NK-92 treated with Interleukin-12 subunit alpha and Interleukin-12 subunit beta, amount 100 ng/mL, for 24 hours (cell line): ENCODE measurements around the gene SNRPF.
"Not testable (repeated sequence)": the region's sequence is repeated elsewhere in the genome, so short reads cannot be mapped to it uniquely, and the experiment has no call there.

ENCODE experiments used
- DNase-seq: peaks from one replicate; lab custom pipeline; 2025; lab: John Stamatoyannopoulos, UW

Gene SNRPF

GRCh38 chr12:95858451-95859343 is at the start of gene SNRPF:
Gene SNRPF, plus strand, starts transcription at chr12:95858952. Its CDS starts 122 bp downstream, at chr12:95859074.
- DNase-seq, result peak; percentile 80

DNA sequence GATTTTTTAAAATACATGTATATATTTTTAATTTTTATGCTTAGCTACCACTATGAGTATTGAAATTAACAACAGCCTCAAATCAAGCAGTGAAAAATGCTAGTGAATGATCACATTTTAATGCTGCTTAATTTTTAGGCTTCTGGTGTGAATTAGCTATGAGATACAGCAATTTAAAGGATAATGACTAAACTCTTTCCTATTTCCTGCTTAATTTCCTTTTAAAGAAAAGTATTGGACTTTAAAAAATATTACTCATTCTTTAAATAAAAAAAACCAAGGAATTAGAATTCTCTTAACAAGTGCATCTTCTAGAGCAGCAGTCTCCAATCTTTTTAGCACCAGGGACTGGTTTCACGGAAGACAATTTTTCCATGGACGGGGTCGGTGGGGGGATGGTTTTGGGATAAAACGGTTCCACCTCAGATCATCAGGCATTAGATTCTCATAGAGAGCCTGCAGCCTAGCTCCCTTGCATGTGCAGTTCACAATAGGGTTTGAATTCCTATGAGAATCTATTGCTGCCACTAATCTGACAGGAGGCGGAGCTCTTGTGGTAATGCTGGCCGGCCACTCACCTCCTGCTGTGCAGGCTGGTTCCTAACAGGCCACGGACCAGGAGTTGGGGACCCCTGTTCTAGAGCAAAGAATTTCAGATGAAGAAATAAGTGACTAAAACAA is 49.6 kb upstream of the SNRPF start:
- no peak for DNase-seq

- DNase-seq, result no peak
Measured at GRCh38 chr12:95810411-95810810, 48.3 kb upstream of the SNRPF start.

GRCh38 chr12:95812155-95812554 is 46.6 kb upstream of the SNRPF start:
- DNase-seq, result not testable (repeated sequence)

- DNase-seq, result no peak
Measured at GRCh38 chr12:95815632-95816212, 43.0 kb upstream of the SNRPF start.

GRCh38 chr12:95820096-95820703 is 38.6 kb upstream of the SNRPF start:
- no peak for DNase-seq

DNA sequence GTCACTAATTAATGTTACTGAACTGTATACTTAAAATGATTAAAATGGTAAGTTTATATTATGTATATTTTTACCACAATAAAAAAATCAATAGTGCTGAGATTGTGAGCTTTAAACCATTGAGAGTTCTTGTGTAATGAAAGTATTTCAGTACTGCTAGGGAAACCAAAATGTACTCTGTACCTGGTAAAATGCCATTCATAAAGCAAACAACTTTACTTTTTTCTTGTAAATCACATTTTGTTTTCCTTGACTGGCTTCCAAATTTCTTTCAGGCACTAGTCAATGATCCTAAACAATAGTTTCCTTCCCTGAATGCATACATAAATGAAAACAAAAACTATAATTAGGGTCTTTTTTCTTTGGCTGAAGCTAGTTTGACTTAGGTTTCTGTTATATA is 29.4 kb upstream of the SNRPF start:
- DNase-seq, result no peak

- DNase-seq, result no peak
Measured at GRCh38 chr12:95830335-95831089, 28.2 kb upstream of the SNRPF start.

DNA sequence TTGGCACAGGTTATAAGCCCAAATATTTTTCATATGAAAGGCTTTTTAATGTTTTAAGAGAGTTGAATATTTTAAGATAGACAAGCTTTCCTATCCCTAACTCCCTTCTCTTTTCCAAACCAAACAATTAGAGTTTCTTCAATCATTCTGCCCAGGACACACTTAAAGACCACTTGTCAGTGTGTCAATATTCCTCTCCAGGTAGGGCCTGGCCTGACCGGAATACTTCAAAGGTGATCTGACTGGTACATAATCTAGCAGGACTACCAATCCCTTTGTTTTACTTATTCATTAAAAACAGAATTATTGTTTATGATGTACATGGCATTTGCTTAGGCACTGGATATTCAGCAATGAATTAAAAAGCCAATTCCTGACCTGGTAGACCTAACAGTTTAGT is 24.2 kb upstream of the SNRPF start:
- DNase-seq, result no peak

- no peak for DNase-seq
Measured at GRCh38 chr12:95836185-95836609, 22.6 kb upstream of the SNRPF start.

GRCh38 chr12:95836630-95837239 is 22.0 kb upstream of the SNRPF start:
- DNase-seq, result no peak

DNA sequence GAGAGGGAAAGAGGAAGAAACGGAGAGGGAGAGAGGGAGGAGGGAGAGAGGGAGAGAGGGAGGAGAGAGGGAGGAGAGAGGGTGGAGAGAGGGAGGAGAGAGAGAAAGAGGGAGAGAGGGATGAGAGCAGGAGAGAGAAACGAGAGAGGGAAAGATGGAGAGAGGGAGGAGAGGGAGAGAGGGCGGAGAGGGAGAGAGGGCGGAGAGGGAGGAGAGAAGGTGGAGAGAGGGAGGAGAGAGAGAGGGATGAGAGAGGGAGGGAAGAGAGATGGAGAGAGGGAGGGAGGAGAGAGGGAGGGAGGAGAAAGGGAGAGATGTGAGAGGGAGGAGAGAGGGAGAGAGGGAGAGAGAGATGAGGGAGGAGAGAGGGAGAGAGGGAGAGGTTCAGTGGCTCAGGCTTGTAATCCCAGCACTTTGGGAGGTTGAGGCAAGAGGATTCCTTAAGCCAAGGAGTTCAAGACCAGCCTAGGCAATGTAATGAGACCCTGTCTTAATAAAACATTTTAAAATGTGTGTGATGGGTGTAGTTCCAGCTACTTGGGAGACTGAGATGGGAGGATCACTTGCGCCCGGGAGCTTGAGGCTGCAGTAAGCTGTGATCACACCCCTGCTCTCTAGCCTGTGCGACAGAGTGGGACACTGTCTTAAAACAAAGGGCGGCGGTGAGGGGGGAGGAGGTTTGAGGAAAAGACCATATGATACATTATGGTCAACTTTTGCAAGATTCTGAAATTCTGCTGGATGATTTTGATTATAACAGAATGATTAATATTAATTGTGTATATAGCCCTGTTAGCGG is 21.3 kb upstream of the SNRPF start:
- no peak for DNase-seq

GRCh38 chr12:95838125-95838524 is 20.6 kb upstream of the SNRPF start:
- no peak for DNase-seq

DNA sequence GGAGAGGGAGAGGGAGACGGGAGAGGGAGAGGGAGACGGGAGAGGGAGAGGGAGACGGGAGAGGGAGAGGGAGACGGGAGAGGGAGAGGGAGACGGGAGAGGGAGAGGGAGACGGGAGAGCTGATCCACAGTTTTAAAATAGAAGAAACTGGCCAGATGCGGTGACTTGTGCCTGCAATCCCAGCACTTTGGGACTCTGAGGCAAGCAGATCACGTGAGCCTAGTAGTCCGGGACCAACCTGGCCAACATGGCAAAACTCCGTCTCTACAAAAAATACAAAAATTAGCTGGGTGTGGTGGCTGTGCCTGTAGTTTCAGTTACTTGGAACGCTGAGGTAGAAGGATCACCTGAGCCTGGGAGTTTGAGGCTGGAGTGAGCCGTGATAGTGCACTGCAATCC is 16.3 kb upstream of the SNRPF start:
- not testable (repeated sequence) for DNase-seq

DNA sequence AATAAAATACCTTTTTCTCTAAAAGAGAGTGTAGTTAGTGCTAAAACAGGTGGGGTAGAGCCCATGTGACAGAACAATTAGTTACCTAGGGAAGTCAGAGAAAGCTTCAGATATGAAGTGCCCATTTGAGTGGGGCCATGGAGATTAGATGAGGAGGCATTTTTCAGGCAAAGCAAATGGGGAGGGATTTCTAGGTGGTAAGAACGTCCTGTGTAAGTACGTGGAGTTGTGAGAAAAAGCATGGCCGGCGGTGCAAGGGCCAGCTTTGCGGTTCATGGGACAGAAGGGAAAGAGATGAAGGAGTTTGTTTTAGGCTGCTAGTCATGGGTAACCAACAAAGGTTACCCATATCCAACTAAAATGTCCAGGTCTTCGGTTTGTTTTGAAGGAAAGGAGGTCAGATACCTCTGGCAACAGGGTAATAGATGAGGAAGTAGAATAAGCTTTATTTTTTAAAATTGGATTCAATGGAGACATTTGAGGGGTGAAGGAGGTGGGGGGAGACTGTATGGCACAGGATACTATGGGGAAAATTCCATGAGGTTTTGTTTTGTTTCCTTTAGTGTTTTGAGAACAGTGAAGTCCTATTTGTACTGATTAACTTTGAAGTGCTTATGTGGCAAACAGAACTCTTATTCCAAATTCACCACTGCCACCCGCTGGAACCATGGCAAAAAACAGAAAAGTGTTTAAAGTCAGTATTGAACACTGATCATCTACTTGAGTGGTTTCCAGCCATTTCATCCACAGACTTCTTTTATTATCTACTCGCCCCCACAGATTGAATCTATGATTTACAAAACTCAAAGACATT is 10.0 kb upstream of the SNRPF start:
- no peak for DNase-seq

GRCh38 chr12:95851606-95852005 is 7.1 kb upstream of the SNRPF start:
- no peak for DNase-seq

- DNase-seq, result no peak
Measured at GRCh38 chr12:95852133-95852532, 6.6 kb upstream of the SNRPF start.

DNA sequence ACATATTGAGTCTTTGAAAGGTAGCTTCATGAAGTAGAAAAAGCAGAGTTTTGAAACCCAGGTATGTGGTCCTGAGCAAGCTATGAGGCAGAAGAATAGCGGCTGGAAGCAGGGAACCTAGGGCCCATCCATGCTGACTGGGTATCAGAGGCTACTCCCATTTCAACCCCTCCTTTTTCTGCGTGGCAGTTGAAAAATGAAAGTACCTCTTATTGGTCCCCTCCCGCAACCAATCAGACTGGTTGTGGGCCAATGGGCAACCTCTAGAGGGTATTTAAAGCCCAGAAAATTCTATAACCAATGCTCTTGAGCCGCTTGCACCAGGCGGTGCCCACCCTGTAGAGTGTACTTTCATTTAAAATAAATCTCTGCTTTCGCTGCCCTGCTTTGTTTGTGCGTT is 1.6 kb upstream of the SNRPF start:
- DNase-seq, result no peak

- DNase-seq, result no peak
Measured at GRCh38 chr12:95857799-95858198, 953 bp upstream of the SNRPF start.
